Measurements from ENCODE around the gene NPBWR2.

NPBWR2 gene

DNA sequence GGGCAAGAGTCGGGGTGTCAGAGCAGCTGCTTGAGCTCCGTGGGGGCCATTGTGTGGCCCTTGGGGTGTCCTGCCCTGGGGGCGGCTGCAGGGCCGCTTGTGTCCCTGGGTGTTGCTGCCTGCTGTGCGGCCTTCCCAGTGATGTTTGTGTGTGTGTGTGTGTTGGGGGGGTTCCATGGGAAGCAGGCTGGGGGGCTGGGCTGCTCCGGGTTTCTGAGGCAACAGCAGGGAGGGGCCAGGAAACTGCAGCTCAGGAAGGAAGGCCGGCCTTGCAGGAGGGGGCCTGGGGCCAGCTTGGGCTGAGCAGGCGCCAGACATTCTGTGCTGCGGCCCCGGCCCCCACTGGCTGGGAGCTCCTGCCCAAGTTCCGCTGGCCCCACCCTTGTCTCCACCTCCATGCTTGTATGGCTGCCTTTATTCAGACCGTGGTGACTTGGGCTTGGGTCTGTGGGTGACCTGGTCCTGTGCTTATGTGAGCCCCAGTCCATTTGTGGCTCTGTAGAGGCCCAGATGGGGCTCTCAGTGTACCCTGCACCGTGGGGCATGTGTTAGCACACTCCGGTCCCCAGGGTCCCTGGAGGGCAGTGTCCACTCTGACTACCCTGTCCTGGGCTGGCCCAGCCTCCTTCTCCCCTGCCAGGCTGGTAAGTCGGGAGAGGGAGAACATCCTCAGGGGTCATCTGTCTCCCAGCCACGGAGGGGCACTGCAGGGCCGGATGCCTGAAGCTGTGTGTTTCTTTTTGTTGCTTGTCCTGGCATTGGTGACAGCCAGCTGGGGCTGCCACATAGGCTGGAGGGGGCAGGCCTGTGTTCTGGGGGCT is 53.3 kb downstream of the NPBWR2 start:
- DNase-seq, result peak; percentile 67
